HPDE6-E6E7 (cell line): ENCODE results near the gene PLCH2.
"Not testable (repeated sequence)": the region's sequence is repeated elsewhere in the genome, so short reads cannot be mapped to it uniquely, and the experiment has no call there.

Source experiments
- DNase-seq: peaks from one replicate; pipeline ENCODE4 v3.0.0; 2011; ENCODE audit warnings: missing footprints; ENCODE audit errors: extremely low spot score

Gene PLCH2

GRCh38 chr1:2544875-2545640 lies 69.0 kb downstream of the PLCH2 start:
- DNase-seq = no peak

DNA sequence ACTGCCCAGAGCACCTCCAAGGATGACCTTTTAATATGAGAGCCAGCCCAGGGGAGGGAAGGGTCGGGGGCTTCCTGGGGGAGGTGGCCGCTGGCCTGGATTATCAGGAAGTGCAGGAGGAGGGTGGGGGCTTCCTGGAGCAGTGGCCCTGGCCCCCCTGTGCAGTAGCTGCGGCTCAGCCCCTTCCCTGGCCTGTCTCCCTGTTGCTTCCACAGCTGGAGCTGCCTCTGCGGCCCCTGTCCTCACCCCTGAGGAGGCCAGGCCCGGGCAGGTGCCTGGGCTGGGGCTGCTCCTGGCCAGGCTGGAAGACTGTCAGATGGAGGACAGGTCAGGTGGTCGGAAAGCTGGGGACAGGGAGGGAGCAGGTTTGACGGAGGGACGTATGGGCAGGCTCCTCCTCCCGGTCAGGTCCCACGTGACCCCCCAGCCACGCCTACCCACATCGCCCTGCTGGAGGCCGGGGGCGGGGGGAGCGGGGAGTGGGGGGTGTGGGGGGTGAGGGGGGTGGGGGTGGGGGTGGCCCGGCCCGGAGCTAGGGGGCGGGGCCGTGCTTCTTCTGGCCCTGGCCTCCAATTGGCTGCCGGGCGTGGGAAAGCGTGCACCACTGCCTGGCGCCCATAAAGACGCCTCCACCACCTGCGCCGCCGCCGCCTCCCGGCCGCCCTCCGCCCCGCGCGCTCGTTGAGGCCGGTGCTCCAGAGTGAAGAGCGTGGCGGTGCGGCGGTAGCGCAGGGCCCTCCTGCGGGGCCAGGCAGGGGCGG lies 69.8 kb downstream of the PLCH2 start:
- peak; percentile 83 for DNase-seq

DNA sequence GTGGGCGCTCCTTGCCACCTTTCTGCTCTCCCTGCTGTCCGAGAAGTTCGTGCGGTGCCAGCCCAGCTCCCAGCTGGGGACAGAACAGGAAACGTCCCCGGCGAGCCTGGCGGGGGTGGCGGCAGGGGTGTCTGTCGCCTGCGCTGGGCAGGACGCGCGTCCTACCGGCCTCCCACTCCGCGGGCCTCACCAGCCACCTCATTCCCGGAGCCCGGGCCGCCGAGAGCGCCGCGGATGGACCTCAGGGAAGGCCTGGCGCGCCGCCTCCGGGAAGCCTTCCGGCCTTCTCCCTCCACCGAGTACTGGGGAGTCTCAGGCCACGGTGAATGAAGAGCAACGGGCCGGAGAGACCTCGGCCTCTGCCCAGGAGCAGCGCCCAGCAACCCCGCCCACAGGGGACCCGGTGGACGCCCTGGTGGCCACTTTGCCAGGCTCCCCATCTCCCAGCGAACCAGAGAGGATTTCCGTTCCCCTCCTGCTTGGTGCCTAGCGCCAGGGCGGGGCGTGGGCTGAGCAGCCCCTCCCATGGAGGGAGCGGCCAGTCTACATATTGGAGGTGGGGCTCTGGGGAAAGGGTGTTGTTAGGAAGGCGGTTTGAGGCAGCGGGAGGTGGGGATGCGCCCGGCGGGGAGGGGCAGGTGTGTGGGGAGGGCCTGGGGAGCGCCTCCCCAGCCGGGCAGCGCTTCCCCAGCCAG lies 70.6 kb downstream of the PLCH2 start:
- peak; percentile 84 for DNase-seq

GRCh38 chr1:2547210-2548067 lies 71.3 kb downstream of the PLCH2 start:
- DNase-seq = no peak

- no peak for DNase-seq
These were observed 72.0 kb downstream of the PLCH2 start for GRCh38 chr1:2548068-2548589.

- not testable (repeated sequence) for DNase-seq
These were observed 73.4 kb downstream of the PLCH2 start for GRCh38 chr1:2549367-2550029.

DNA sequence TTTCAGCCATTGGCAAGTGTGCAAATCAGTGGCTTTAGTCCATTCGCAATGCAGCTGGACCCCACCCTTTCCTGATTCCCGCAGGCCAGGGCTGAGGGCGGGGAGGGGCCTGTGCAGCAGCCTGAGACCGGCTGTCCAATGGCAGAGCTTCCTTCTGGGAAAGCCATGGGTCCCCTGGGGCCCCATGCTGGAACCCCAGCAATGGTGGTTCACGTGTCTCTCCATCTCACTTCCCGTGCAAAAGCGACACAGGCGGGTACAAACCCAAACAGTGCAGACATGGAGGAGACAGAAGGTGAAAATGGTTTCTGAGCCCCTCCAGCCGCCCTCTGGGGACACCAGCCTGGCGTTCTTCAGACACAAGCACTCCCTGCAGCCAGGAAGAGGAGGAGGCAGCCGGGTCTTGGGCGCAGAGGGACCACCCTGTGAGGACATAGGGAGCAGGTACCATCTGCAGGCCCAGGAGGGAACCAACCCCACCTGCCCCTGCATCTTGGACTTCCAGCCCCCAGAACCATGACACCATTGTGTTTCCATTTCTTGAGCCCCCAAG lies 74.3 kb downstream of the PLCH2 start:
- DNase-seq = not testable (repeated sequence)

DNA sequence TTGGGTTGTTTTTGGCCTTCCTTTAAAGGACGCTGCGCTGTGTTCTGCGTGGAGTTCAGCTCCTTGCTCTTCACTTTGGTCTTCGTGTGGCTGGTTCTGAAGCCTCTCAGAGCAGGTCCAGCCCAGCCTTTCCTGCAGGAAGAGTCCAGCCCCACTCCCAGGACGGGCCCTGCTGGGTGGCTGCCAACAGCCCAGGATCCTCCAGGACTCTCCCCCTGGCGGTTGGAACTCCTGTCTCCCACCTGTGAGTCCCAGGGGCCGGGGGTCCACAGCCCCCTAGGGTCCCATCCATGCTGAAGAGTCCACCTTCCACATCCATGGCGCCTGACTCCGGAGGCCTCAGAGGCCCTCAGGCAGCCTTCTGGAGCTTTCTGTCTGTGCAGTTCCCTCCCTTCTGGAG lies 75.5 kb downstream of the PLCH2 start:
- not testable (repeated sequence) for DNase-seq

GRCh38 chr1:2552189-2552588 lies 76.1 kb downstream of the PLCH2 start:
- no peak for DNase-seq

GRCh38 chr1:2553076-2553475 lies 77.0 kb downstream of the PLCH2 start:
- DNase-seq = not testable (repeated sequence)

DNA sequence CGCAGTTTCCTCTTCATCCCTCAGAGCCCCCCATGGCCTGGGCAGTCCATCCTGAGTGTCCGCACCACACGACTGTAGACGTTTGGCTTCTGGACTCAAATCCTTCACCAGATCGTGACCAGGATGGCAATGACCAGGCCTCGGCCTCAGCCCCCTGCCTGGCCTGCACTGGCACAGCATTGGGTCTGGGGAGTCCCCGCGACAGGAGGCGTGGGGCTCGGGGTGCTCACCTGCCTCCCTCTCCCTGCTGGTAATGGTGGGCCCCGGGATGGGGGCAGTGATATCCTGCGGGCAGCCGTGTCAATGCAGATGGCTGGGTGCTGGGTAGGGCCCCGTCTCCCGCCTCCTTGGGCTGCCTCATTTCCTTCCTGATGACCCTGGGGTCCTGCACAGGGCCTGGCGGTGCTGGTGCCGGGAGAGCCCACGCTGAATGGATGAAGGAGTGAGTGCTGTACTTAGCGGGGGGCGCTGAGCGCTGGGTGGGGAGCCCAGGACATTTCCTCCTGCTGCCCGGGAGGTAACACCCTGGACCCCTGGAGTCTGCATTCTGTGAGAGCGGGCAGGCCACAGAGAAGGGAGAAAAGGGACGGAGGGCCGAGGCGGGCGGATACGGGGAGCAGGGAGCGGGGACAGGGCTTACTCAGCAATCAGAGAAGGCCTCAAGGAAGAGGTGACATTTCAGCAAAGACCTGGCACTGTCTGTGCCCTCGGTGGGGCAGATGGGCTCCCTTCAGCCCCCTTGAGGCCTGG lies 78.0 kb downstream of the PLCH2 start:
- no peak for DNase-seq

DNA sequence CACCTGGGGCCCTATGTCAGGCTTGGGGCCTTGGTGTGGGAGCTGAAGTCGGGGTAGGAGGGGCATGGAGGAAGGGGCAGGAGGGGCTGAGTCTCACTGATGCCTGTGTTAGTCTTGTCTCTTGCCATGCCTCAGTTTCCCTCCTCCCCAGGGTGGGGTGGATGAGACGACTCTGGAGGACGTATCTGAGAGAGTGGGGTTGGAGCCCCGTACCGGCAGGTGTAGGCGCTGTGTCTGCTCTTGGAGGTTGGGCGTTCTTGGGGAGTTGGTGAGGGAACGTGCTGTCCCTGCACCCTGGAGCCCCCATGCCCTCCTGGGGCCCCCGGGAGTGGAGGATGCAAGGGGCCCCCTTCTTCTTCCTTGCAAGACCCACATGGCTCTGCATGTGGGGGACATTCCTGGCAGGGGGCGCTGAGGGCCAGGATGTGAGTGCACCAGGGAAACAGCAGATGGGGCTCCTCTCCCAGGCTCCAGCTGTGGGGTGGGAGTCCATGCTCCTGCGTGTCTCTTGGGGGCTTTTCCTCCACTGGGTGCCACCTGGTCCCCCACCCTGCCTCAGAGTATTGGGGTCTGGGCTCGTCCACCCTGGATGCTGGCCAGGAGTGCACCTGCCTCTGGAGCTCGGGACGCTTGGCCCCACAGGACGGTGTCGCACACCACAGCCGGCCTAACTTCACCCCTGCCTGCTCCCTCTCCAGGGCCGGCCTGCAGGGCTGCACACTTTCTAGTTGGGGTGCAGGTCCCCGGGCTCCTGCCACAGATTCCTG lies 78.7 kb downstream of the PLCH2 start:
- no peak for DNase-seq
